Osteoblast (primary cell): ENCODE measurements around the gene ACOT11. TPM values are rescaled to one million over a fixed set of nuclear protein-coding genes. Genes with fewer than 3 reads are reported as not detected.

Source experiments
- DNase-seq: peaks from one replicate; pipeline ENCODE4 v3.0.0; 2011; ENCODE audit warnings: low spot score, mixed read lengths; ENCODE audit not compliant: insufficient read length; ENCODE audit errors: missing footprints
- H2AFZ ChIP-seq: 2 replicates; pipeline ENCODE4 v1.6.0; 2011; ENCODE audit warnings: mild to moderate bottlenecking, low read length
- H3K27ac ChIP-seq: 2 replicates; pipeline ENCODE4 v1.5.1; 2011; ENCODE audit warnings: mild to moderate bottlenecking, low read depth, low read length, moderate library complexity
- H3K27me3 ChIP-seq: 2 replicates; pipeline ENCODE4 v1.6.0; 2012; ENCODE audit warnings: mild to moderate bottlenecking, control low read depth, inconsistent platforms, low read length, moderate library complexity; ENCODE audit not compliant: insufficient read depth
- H3K36me3 ChIP-seq: 2 replicates; pipeline ENCODE4 v1.5.1; 2011; ENCODE audit warnings: mild to moderate bottlenecking, low read length, control low read depth, moderate library complexity; ENCODE audit not compliant: insufficient read depth
- H3K4me1 ChIP-seq: 2 replicates; pipeline ENCODE4 v1.5.1; 2011; ENCODE audit warnings: mild to moderate bottlenecking, low read length, control low read depth, moderate library complexity; ENCODE audit not compliant: insufficient read depth
- H3K4me2 ChIP-seq: 2 replicates; pipeline ENCODE4 v1.6.0; 2011; ENCODE audit warnings: mild to moderate bottlenecking, low read length; ENCODE audit not compliant: insufficient read depth
- H3K4me3 ChIP-seq: fragments of 200-600 bp; sonication (generic); 3 replicates; pipeline ENCODE4 v1.5.1; 2012; ENCODE audit warnings: mild to moderate bottlenecking, low read length, inconsistent platforms; ENCODE audit not compliant: insufficient read depth
- H3K79me2 ChIP-seq: 2 replicates; pipeline ENCODE4 v1.6.0; 2012; ENCODE audit warnings: mild to moderate bottlenecking, low read length, control low read depth, inconsistent platforms; ENCODE audit not compliant: insufficient read depth
- H3K9me3 ChIP-seq: 2 replicates; pipeline ENCODE4 v1.5.1; 2011; ENCODE audit warnings: low read depth, low read length, control low read depth
- H4K20me1 ChIP-seq: 2 replicates; pipeline ENCODE4 v1.6.0; 2012; ENCODE audit warnings: mild to moderate bottlenecking, low read length, control low read depth; ENCODE audit not compliant: insufficient read depth
- CTCF ChIP-seq: IDR thresholded peaks from 2 replicates; pipeline ENCODE4 v1.5.1; 2011; ENCODE audit warnings: mild to moderate bottlenecking, low read depth, low read length, moderate library complexity; ENCODE audit errors: extremely low read depth
- total RNA-seq: library from RNA; depleted of rRNA; stranded (reverse); fragments of >200 nt; gene quantifications from 2 replicates; pipeline ENCODE4 v1.2.3, GENCODE V29; 2012

ACOT11 gene
- total RNA-seq, 1 donor = 2.9 TPM

DNA sequence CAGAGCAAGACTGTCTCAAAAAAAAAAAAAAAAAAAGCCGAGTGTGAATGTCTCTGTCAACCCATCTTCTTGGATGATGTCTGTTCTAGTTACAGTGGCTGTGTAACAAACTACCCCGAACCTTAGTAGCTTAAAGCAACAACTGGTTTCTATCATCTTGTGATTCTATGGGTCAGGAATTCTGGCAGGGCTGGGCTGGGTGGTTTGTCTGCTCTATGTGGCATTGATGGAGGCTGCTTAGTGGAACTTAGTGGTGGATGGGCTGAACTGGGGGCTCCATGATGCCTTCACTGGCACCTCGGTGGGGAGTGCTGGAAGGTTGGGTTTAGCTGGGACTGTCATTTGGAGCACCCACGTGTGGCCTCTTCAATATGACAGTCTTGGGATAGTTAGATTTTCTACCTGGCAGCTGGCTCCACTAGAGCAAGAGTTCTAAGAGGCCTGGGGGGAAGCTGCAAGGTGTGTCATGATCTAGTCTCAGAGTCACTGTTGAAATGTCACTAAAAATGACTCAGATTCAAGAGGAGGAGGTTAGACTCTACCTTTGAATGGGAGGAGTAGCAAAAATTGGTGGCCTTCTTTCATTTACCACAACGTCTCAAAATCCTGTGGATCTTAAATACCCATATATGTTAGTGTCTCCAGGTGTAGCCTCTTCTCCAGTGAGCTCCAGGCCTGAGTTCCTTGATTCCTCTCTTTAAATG lies 18.6 kb downstream of the ACOT11 start:
- Histone ChIP-seq H3K4me2 (no peak overlapping the region), H3K79me2 (no peaks in the 10 kb centered on the region), H3K4me1 (no peaks in the 10 kb centered on the region), H3K27me3 (no peaks in the 10 kb centered on the region), H3K9me3 (no peaks in the 10 kb centered on the region), H3K27ac (no peak overlapping the region), H3K36me3 (no peaks in the 10 kb centered on the region), H2AFZ (no peak overlapping the region), H3K4me3 (no peak overlapping the region), H4K20me1 (no peaks in the 10 kb centered on the region)
- TF ChIP-seq CTCF = no peak
- peak; percentile 19 for DNase-seq

DNA sequence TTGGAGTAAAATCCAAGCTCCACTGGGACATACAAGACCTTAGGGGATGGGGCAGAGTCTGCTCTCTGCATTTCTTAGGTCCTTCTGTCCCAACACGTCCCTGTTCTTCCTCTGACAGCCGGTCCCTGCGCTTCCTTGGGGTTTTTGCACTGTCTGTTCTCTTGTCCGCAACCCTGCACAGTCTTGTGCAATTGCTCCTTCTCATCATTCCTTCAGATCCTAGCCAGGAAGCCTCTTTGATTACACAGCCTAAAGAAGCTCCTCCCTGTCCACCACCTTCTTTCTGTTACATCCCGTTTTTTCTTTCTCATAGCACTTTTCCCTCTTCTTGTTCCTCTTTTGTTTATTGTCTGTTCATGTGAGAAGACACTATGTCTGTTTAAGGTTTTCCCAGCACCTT lies 19.9 kb downstream of the ACOT11 start:
- Histone ChIP-seq H3K4me1 (no peaks in the 10 kb centered on the region), H3K4me3 (no peak overlapping the region), H3K27ac (no peak overlapping the region), H3K27me3 (no peaks in the 10 kb centered on the region), H3K79me2 (no peaks in the 10 kb centered on the region), H2AFZ (no peak overlapping the region), H3K4me2 (no peak overlapping the region), H4K20me1 (no peaks in the 10 kb centered on the region), H3K9me3 (no peaks in the 10 kb centered on the region), H3K36me3 (no peaks in the 10 kb centered on the region)
- TF ChIP-seq CTCF = no peak
- peak; percentile 75 for DNase-seq

GRCh38 chr1:54569339-54569738 lies 21.3 kb downstream of the ACOT11 start:
- DNase-seq = peak; percentile 86
- Histone ChIP-seq H3K4me1 (no peaks in the 10 kb centered on the region), H2AFZ (peak overlapping the region; percentile 87), H3K4me3 (no peak overlapping the region), H3K36me3 (no peaks in the 10 kb centered on the region), H3K9me3 (no peaks in the 10 kb centered on the region), H3K4me2 (no peak overlapping the region), H3K27me3 (no peaks in the 10 kb centered on the region), H3K27ac (no peak overlapping the region), H4K20me1 (no peaks in the 10 kb centered on the region), H3K79me2 (no peaks in the 10 kb centered on the region)
- no peak for TF ChIP-seq CTCF

GRCh38 chr1:54570161-54570560 lies 22.1 kb downstream of the ACOT11 start:
- DNase-seq = peak; percentile 18
- no peak for TF ChIP-seq CTCF
- Histone ChIP-seq H4K20me1 (no peaks in the 10 kb centered on the region), H3K4me1 (no peaks in the 10 kb centered on the region), H3K36me3 (no peaks in the 10 kb centered on the region), H2AFZ (no peak overlapping the region), H3K4me3 (no peak overlapping the region), H3K79me2 (no peaks in the 10 kb centered on the region), H3K27me3 (no peaks in the 10 kb centered on the region), H3K9me3 (no peaks in the 10 kb centered on the region), H3K27ac (no peak overlapping the region), H3K4me2 (no peak overlapping the region)
